ENCODE measurements around the gene RGS10. TPM values are rescaled to one million over a fixed set of nuclear protein-coding genes. Genes with fewer than 3 reads are reported as not detected.

RGS10 gene
- total RNA-seq, 1 donor from 2014 or later = 30.0 TPM

DNA sequence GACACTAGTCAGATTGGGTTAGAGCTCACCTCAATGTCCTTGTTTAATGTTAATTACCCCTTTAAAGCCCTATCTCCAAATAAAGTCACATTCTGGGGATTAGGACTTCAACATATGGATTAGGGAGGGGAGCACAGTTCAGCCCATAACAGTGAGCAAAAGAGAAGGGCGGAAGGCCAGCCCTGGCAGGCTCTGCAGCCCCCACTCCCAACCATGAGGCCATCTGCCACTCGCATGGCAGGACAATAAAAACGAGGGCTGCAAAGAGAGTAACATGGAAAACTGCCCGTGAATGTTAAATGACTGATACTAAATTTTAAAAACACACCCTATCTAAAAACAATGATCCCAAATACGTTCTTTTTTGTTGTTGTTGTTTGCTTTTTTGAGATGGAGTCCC lies 38.7 kb downstream of the RGS10 start:
- intact Hi-C loops (cut with DNase I) = no loop called here
- DNase-seq (ENCODE audit: low spot score) (no peak), ATAC-seq (no peak)

DNA sequence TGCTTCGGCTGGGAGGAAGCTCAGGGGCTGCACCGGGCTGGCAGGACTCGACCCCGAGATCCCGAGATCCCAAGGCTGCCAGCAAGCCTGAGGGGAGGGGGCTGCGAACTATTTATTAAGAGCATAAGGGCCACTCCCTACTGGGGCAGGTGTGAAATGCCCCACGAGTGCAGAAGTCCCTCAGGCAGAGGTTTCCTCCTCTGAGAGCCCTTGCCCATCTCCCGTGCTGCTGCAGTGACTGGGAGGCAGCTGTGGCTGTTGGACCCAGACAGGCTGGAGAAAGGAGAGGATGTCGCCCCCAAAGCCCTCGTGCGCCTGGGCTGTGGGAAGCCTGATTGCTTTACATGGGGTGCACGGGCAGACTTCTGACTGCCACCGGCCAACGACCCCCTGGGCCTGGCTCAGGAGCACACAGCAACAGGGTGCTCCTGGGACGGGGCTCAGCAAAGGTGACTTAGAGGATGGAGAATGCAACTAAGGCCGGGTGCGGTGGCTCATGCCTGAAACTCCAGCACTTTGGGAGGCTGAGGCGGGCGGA lies 39.8 kb downstream of the RGS10 start:
- ATAC-seq = no peak
- DNase-seq (ENCODE audit: low spot score) = no peak
- intact Hi-C loops (cut with DNase I) = no loop called here

DNA sequence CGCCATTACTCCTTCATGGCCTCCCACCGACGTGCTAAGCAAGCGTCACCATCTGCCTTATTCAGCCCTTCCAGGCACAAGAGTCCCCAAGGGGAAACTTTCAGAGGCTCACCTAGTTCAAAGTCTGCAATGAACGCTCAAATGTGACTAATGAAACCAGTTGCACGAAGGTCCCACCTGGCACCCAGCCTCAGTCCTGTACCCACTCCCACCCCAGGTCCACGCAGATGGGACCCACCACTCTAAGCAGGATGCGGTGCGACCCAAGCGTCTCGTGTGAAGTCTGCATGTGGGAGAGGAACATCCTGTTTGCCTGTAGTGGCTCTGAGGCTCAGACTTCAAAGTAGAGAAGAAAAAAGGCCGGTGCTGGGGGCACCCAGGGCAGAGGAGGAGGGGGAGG lies 40.3 kb downstream of the RGS10 start:
- intact Hi-C loops (cut with DNase I) = no loop called here
- ATAC-seq = no peak
- DNase-seq (ENCODE audit: low spot score) = no peak

DNA sequence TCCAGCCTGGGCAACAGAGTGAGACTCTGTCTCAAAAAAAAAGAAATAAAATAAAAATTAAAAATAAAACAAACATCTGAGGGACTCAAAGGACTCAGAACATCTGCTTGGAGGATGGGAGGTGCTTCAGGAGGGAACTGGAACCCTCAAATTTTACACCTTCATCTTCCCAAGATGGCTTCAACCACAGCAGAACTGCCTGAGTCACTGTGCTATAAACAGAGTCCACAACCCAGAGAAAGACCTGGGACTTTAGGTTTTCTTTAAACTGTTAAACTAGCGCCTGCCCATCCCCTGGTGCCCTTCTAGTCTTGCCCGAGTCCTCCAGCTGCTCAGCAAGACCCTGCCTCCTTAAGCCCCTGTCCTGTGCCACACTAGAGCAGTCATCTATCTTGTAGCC lies 40.8 kb downstream of the RGS10 start:
- DNase-seq (ENCODE audit: low spot score) (no peak), ATAC-seq (no peak)
- intact Hi-C loops (cut with DNase I) = no loop called here

DNA sequence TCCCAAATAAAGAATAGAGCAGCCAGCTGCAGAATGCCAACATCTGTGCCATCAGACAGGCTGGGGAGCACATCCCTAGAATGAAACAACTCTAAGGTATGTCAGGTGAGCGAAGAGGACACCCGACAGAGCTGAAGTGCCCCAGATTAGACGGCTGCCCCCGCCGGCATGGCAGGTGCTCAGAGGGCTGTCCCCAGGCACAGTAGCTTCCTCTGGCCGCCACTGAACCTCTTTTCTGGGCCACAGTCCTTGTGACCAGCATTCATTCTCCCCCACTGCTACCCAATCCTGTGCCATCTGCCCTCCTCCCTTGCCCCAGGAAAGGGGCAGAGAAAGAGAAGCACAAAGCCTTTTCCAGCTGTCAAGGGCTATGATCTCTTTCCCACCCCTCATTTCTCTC lies 41.7 kb downstream of the RGS10 start:
- DNase-seq (ENCODE audit: low spot score) (no peak), ATAC-seq (no peak)
- intact Hi-C loops (cut with DNase I) = no loop called here

DNA sequence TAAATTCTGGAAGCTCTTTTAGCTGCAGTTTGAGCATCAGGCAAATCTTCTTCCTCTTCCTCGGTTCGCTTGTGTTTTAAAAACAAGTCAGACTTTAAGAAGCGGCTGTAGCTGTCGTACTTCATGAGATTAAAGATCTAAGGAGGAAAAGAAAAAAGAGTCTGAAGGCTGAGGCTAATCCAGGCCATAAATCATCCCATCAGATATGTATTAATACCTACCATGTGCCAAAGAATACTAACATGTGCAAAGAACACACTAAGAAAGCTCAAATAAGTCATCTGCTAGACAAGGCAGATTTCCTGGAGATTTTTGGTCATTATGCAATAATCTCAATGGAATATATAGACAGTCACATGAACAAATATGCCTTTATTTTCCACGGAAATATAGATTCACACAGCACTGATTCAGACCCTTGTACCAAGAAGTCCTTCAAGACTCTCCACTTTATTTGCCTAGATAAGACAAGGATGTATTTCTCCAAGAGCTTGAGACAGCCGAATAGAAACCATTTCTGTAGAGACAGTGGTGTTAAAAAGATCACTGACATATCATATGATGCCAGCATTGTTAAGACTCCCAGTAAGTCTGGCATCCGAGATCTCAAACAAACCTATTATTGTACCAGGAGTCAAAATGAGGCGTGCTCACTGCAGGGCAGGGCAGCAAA lies 42.3 kb downstream of the RGS10 start:
- no peak for ATAC-seq
- intact Hi-C loops (cut with DNase I) = no loop called here
- DNase-seq (ENCODE audit: low spot score) = no peak

DNA sequence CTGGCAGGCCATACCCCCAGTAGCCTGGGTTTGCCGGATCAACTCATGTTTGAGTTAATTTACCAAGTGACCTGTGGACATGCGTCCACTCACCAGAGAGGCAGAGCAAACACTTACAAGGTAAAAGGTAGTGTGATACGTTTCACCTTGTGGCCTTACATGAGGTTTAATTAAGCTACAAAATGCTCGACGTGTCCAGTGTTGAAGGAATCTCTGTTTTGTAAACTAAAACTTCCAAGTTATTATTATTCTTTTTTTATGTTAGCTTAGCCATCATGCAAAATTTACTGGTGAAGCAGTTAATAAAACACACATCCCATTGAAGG lies 42.9 kb downstream of the RGS10 start:
- ATAC-seq (no peak), DNase-seq (ENCODE audit: low spot score) (no peak)
- intact Hi-C loops (cut with DNase I) = no loop called here

DNA sequence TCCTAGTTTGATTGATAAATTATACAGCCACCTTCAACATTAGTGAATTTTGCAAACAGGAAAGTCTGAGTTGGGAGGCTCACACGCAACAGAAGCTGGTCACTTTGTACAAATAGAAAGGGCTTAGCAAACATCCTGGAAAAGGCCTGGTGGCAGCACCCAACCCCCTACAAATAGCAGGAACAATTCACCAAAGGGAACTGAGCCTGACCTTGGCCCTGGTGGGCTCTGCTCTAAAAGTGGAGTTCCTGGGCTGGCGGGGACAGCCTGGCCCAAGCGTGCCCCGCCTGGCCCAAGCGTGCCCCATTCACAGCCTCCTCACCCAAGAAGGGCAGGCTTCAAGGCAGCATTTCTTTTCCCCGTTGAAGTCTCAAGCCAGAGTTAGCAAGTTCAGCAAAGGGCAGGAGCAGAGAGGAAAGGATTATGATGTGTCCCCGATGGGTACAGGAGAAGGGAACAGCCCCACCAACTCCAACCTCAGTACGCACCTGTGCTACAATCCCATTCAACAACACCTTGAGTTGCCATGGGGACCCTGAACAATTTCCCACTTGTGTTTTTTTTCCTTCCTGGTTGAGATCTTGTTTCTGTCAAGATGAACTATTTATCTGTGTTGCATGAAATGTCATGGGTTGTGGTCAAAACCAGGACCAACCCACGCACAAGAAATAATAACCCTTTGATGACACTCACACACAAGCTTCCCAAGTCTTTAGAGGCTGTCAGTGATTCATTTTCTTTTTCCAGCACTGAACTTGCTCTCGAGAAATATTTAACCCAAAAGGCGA lies 43.4 kb downstream of the RGS10 start:
- ATAC-seq (no peak), DNase-seq (ENCODE audit: low spot score) (no peak)
- intact Hi-C loops (cut with DNase I) = no loop called here

DNA sequence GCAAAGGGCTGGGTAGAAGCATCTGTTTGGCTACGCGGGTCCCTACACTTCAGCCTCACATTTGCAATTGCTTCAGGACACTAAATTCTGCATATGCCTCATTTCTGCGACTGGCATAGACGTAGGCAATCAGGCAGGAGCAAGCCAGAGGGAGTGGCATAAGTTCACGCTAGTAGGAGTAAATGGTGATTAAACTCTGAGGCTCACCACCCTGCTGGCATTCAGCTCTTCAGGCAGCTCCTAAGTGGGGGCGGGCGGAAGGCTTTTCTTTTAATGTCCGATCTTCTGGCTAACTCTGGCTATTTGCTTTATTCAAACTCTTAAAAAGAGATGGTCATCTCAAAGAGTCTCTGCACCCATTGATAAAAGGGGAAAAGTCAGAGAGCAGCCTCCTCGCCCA lies 45.3 kb downstream of the RGS10 start:
- intact Hi-C loops (cut with DNase I) = no loop called here
- DNase-seq (ENCODE audit: low spot score) = no peak
- no peak for ATAC-seq

DNA sequence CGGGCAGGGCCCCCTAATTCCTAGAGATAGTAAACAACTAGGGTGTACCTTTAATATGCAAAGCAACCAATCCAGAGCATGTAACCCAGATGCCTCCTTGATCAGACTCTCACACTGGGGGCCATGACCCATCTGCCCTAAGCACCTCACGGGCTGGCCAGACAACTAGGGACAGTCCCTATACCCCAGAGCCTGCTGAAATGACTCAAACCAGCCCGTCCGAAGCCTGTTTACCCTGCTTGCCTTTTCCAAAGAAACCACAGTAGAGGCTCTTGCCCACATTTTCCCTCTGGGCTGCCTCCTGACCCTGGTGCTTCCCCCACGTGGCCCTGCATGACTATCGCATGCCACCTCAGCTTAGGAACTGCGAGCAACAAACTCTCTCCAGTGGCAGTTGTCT lies 46.2 kb downstream of the RGS10 start:
- ATAC-seq = peak; percentile 7
- no peak for DNase-seq (ENCODE audit: low spot score)
- intact Hi-C loops (cut with DNase I) = no loop called here

DNA sequence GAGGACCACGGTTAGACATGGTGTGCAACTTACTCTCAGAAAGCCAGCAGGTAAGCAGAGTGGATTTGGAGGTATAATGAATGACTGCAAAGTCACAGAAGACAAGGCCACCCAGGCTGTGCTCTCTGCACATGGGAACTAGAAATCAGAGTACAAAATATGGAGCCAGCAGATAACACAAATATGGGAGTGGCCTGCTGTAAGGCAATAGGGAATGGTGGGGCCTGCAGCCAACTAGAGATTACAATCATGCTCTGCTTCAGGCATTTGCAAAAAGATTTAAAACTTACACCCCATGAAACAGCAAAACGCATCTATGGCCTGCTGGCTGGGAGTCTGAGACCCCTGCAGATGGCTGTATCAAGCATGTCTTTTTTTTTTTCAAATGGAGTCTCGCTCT lies 47.0 kb downstream of the RGS10 start:
- DNase-seq (ENCODE audit: low spot score) = no peak
- no peak for ATAC-seq
- intact Hi-C loops (cut with DNase I) = no loop called here

DNA sequence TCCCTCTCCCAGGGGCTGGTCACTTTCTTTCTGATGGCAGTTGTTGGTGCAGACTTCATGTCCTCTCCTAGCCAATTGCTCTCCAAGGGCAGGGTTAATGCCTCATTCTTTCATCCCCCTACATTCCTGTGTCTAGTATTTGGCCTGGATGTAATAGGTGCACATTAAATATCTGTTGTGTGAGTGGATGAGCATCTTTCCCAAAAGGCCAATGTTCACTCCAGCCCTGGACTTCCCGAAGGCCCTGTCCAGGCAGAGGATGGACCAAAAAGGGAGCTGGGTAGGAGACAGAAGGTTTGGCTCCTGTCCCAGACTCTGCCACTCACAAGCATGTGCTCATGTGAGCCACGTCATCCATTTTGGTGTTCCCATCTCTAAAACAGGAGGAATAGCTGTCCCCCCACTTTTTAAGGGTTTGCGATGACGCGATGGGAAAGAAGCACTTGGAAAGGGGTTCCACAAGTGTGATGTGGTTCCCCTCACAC lies 47.5 kb downstream of the RGS10 start:
- ATAC-seq = peak; percentile 4
- no peak for DNase-seq (ENCODE audit: low spot score)
- intact Hi-C loops (cut with DNase I) = no loop called here

DNA sequence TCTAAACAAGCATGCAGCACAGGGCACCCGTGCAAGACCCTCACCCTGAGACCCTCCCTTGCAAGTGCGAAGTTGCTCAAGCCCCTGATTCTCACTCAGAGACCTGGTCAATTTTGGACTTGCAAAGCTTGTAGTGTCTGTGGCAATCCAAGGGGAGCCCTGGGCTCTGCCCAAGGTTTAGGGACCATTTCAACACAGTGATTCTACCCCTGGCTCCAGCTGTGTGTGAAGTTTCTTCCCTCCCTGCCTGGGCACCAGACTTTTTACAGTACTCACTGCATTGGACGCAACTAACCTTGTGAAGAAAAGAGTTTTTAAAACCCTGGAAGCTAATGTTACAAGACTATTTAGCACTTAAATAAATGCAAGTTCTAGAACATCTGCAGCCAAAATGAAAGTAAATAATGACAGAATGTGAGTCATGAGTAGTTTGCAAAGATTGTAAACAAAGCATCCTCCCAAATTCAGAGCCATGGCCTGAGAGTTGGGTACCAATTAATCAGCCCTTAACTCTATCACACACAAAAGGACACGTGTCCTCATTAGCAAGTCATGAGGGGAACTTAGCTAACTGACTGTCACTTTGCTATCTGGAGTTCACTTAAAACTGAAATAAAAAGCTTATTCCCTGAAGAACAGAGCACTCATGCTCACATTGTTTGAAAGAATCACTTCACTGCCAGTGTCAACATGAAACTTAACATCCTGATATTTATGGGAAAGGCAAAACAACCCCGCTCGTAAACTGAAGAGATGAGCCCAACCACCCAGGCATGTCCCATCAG lies 48.1 kb downstream of the RGS10 start:
- ATAC-seq = peak; percentile 48
- DNase-seq (ENCODE audit: low spot score) = no peak
- intact Hi-C loops (cut with DNase I) = no loop called here

DNA sequence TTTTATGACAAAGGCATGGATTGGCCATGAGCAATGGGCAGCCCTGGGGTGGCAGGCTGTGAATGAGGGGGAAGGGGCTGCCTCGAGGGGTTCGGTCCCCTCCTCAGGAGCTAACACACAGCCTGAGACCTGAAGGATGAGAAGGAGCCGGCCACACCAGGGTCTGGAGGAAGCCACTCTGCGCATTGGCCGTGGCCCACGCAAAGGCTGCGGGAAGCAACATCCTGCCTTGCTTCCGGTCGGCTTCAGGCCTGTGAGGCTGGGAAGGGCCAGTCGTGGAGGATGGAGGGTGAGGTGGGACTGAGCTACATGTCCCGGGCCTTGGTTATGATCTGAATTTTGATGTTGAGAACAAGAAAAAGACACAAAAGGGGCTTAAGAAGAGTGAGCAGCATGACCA lies 49.4 kb downstream of the RGS10 start:
- intact Hi-C loops (cut with DNase I) = loop anchor here (1.0 kb wide), 1 partner anchor 41 kb away; no protein-coding TSS in a partner anchor
- ATAC-seq (no peak), DNase-seq (ENCODE audit: low spot score) (no peak)

DNA sequence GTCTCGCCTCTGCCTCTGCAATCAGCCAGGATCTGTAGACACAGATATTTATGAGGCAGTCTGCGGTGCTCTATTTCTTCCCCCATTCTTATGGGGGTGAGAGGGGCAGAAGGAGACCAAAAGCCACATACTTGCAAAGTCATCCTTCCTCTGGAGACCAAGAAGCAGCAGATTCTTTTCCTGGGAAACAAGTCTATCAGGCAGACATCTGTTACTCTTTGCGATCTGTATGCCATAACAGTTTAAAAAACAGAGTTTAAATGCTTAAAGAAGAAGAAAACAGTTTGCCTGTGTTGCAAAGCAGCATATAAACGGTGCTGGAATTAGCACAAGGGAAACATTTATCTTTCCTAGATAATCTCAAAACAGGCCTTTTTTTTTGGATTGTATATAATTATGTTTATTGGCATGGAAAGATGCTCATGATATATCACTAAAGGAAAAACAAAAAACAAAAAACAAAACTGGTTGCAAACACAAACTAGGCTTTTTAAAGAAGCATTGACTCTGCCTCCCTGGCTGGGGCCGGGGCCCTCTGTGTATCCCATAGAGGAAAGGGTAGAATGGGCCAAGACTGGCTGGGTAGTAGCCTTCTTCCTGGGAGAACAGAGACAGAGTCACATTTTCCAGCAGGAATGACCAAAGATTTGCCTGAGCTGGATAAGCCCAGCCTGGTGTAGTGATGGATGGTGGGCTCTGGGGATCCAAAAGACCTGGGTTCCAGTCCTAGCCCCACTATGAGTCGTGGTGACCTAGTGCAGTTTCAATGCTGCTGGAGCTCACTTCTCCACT lies 50.4 kb downstream of the RGS10 start:
- no peak for DNase-seq (ENCODE audit: low spot score)
- intact Hi-C loops (cut with DNase I) = no loop called here
- ATAC-seq = no peak

DNA sequence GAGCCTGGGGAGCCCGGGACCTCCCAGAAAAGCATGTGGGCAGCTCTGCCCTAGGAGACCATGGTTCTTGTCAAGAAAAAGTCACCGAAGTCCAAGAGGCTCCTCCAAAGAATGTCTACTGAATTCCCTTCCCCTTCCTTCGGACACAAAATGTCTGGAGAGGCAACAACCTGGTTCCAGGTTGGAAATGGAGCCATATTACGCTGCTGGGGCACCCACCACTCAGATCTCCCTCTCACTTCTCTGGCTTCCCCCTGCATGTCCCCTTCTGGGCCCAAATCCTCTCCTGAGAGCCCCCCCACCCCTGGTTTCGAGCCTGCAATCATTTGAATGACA lies 52.6 kb downstream of the RGS10 start:
- no peak for DNase-seq (ENCODE audit: low spot score)
- intact Hi-C loops (cut with DNase I) = no loop called here

DNA sequence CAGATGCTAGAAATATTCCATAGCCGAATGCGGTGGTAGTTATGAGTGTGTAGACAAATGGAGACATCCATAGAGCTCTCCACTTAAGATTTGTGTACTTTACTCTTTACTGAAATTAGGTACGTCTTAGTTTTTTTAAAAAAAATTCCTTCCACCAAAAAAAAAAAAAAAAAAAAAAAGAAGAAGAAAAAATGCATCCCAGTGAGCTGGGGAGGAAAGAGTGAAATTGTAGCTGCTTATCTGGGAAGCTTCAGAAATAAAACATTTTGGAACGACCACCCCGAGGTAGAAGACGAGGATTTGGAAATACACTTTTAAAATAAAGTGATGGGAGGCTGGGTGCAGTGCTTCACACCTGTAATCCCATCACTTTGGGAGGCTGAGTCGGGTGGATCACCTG lies 53.8 kb downstream of the RGS10 start:
- DNase-seq (ENCODE audit: low spot score) (no peak), ATAC-seq (no peak)
- intact Hi-C loops (cut with DNase I) = no loop called here

More for the DNA sequence above, 52.6 kb downstream of the RGS10 start:
- ATAC-seq = no peak

DNA sequence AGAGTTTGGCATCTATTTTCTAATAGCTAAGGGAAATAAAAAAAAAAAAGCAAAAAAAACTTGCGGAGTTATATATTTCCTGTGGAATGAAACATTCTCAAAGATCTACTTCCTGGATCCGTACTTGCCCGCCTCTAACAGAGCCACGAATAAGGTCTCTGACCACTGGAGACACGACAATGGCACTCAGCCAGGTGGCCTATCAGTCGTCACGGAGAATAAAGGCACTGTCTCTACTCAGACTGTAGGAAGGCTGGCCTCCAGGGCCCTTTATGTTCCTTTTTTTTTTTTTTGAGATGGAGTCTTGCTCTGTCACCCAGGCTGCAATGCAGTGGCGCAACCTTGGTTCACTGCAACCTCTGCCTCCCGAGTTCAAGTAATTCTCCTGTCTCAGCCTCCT lies 58.7 kb downstream of the RGS10 start:
- no peak for ATAC-seq
- intact Hi-C loops (cut with DNase I) = no loop called here
- DNase-seq (ENCODE audit: low spot score) = no peak

DNA sequence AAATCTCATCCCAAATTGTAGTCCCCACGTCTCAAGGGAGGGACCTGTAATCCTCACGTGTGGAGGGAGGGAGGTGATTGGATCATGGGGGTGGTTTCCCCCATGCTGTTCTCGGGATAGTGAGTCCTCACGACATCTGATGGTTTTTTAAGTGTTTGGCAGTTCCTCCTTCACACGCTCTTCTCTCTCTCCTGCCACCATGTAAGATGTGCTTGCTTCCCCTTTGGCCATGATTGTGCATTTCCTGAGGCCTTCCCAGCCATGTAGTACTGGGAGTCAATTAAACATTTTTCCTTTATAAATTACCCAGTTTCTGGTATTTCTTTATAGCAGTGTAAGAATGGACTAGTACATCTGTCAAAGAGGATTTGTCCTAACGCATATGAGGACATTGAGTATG lies 59.5 kb downstream of the RGS10 start:
- DNase-seq (ENCODE audit: low spot score) (no peak), ATAC-seq (no peak)

More for the DNA sequence above, 59.5 kb downstream of the RGS10 start:
- intact Hi-C loops (cut with DNase I) = no loop called here
